SK-MEL-5 (cell line): ENCODE results near the gene PPIL4. TPM values are rescaled to one million over a fixed set of nuclear protein-coding genes. Genes with fewer than 3 reads are reported as not detected.

Source experiments
- DNase-seq: peaks from one replicate; pipeline ENCODE4 v3.0.0-alpha.2; 2016; ENCODE audit warnings: low read depth, low spot score
- in situ Hi-C: cut with HindIII; loops from 2 replicates; pipeline ENCODE4 v1.10.0; 2016; ENCODE audit warnings: low sequenced_read_pairs, high pct_unique_total_duplicates, low pct_unique_long_range_greater_than_20kb
- total RNA-seq: library from RNA; depleted of rRNA; stranded (reverse); fragments of >200 nt; shearing (Covaris generic); gene quantifications from 2 replicates; pipeline ENCODE4 v1.2.3, GENCODE V29; 2014

PPIL4 gene
- total RNA-seq, 1 experiment from 2014 or later, result 21.3 TPM

DNA sequence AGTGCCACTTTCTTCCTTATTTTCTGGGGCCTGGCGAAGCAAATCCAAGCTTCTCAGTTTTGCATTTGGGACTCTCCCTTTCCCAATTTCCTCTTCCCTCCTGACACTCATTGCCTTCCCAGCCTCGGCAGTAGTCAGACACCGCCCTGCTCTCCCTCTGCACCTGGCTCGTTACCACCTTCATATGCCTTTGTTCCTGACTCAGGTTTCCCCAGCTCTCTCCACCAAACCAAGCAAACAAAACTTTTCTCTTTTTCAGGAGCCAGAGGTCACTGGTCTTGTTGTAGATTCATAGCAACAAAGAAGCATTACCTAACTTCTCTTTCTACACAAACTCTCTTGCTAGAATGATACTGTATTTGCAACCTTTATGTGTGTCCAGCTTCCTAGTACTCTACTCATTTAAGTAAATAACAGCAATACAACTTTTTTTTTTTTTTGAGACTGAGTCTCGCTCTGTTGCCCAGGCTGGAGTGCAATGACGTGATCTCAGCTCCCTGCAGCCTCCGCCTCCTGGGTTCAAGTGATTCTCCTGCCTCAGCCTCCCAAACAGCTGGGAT is 52.0 kb downstream of the PPIL4 start:
- in situ Hi-C loops, result no loop called here
- DNase-seq, result no peak

DNA sequence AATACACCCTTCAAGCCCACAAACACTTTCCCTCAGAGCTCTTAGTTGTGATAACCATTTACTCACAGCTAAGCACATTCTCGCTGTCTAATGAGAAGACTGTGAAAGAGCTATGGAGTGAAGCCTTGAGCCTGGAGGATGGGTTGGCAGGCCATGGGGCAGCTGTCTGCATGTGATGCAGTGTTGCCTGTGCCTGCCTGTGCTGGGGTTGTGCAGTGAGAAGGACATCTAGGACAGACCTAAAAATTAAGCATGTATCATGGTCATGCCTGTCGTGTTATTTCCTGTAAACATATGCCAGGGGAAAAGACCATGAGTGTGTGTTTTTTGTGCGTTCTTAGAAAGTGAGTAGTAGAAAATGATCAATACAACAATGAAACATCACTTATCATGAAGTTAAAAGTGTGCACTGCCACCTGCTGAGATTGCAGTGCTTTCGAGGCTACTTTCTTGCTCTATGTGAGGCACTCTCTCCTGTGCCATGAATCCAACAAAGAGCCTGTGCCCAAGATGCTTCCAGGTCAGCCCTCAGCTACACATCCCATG is 53.0 kb downstream of the PPIL4 start:
- DNase-seq, result no peak
- in situ Hi-C loops, result no loop called here

DNA sequence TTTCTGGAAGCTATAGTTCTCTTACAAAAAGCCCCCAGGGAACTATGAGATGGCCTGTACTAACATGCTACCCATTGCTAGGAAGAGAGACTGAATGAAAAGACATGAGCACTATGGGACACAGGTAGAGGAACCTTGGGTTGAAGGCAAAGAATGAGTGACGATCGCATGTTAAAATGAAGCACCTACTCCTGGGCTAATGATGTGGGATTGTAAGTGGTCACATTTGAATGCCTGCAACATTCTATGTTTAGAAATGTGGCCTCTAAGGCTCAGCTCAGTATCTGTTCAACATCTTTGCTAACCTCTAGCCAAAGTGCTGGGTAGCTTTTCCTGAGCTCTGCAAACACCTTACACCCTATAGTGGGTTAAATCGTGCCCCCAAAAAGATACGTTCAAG is 55.9 kb downstream of the PPIL4 start:
- in situ Hi-C loops, result no loop called here
- no peak for DNase-seq

DNA sequence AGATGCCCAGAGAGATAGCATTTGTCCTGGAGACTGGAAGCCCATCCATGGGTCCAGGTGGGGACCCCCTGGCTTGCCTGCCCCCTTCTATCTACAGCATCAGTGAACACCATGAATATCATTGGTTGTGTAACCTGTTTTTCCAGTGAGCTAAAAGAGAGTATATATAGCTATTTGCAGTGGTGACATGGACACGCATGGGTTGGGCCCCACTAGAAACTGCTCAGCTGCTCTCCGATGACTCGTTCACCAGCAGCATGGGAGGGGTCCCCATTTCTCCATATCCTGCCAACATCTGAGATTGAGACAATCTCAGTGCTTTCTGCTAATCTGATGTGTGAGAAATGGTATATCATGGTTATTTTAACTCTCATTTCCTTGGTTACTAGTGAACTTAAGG is 57.0 kb downstream of the PPIL4 start:
- DNase-seq, result no peak
- in situ Hi-C loops, result no loop called here

DNA sequence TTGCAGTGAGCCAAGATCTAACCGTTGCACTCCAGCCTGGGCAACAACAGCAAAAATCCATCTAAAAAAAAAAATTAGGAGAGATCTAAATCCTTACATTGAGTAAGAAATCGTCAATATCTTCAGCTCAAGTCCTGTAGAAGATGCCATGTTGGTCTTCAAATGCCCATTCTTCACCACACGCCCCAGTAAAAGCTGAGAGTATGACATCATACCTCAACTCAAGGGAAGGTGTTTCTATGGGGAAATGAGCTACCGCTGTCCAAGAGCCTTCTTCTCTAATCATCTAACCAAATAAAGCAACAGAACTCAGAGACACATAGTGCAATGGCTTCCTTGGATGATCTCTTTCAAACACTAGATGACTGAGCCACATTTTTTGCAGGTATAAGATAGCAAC is 58.5 kb downstream of the PPIL4 start:
- in situ Hi-C loops, result no loop called here
- DNase-seq, result no peak

DNA sequence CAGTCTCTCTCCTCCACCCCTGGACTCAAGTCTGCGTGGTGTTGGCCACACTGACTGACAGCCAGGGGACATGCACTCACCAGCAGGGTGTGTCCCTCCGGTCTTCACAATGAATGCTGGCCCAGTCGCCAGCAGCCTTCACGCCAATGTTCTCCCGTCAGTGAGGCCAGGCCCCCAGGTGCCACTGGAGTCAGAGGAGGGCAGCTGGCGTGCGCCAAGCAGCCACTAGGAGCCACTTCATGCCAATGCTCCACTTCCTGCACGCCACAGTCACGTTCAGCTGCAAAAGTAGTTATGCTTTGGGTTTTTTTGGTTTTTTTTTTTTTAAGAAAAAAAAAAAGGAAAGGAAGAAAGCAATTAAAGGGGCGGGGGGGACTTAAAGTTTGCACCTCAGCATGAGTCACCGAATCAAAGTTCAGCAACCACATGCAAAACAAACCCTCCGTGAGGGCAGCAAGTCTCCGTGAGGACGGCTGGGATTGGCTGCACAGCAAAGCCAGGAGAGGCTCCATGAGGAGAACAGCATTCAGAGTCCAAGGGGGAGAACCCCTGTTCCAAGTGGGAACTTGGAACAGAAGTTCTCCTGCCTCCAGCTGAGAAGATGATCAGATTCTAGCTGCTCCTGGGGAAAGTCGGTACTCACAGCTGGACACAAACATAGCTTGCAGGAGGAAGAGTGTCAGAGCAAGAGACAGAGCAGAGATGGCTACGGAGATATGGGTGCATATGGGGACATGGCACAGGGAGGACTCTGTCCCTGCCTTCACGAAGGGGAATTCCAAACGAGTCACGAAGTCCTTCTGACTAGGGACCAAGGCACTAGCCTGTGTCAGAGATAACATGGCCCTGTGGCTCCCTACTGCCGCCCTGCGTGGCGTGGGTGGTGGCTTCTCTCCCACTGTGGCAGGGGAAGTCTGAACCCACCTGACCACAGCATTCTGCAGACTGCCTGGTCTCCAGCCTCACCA is 60.8 kb downstream of the PPIL4 start, which contains the start of gene ZC3H12D:
Gene ZC3H12D (minus strand): TSS at position 282 of the 968 bp plus-strand sequence. CDS start 10,471 bp downstream, outside the sequence.
- DNase-seq, result no peak
- in situ Hi-C loops, result no loop called here

DNA sequence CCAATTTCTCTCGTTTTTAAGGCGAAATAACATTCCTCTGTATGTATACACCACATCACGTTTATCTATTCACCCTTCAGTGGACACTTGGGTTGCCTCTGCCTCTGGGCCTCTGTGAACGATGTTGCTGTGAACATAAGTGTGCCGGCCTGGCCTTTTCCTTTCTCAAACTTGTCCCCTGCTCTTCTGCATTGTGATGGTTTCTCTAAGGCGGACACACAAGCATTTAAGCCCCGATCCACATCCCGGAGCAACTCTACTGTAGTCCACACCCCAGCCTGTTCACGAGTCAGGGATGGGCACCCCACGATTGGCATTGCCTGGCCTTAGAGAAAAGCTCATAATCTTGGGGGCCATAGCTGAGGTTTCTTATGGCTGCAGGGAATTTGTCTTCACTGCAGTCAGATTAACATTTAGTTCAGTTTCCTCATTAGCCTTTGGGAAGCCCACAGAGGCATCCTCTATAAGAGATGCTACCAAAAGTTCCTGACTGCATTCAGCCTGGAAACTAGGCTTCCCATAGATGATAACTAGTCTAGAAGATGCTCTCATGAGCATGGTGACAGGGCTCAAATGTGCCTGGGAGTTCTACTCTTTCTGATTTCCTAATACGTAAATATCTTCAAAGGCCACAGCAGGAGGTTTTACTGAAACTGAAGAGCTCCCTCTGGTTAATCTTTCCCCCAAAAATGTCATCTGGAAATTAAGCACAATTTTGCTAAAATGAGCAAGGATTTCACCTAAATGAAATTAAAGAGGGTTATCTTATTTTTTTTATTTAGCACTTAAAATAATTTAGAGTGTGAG is 61.8 kb downstream of the PPIL4 start:
- in situ Hi-C loops, result no loop called here
- DNase-seq, result no peak

DNA sequence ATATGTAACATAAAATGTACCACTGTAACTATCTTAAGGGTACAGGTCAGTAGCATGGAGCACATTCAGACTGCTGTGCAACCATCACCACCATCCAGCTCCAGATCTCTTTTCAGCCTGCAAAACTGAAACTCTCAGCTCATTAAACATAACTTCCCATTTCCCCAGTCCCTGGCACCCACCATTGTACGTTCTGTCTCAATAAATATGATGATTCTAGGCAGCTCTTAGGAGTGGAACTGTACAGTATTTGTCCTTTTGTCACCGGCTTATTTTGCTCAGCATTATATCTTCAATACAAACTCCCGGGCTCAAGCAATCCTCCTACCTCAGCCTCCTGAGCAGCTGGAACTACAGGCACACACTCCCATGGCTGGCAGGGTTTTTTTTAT is 62.5 kb downstream of the PPIL4 start:
- in situ Hi-C loops, result no loop called here
- DNase-seq, result no peak

DNA sequence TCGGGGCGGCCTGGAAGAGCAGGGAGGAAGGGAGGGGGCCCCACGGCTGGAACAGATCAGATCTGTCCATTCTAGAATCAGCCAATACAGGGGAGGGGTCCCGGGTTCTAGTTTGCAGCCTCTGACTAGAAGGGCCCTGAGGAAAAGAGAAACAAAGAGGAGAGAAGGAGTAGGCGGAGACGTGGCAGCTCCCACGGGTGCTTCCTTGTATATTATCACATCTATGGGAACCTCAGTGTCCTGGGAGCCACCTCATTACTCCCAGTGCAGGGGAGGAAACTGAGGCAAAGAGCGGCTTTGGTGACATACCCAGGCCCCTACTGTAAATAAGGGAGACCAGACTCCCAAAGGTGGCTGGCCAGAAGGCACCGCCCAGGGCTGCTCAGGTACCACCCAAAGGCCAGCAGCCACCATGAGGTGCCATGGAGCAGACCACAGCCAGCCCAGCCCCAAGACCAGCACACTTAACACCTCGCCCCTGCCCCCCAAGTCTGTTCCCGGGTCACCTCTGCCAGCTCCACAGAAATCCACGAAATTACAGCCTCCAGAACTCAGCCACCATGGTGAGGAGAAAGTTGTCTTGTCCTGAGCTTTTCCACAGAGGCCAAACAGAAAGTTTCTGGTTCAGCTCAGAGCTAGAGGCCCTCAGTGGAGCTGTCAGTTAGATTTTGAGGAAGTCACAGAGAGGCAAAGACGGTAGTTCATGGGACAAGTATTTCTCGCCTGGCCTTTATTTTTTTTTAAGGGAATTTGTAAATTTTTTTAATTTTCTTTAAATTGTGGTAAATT is 63.1 kb downstream of the PPIL4 start:
- in situ Hi-C loops, result no loop called here
- no peak for DNase-seq

DNA sequence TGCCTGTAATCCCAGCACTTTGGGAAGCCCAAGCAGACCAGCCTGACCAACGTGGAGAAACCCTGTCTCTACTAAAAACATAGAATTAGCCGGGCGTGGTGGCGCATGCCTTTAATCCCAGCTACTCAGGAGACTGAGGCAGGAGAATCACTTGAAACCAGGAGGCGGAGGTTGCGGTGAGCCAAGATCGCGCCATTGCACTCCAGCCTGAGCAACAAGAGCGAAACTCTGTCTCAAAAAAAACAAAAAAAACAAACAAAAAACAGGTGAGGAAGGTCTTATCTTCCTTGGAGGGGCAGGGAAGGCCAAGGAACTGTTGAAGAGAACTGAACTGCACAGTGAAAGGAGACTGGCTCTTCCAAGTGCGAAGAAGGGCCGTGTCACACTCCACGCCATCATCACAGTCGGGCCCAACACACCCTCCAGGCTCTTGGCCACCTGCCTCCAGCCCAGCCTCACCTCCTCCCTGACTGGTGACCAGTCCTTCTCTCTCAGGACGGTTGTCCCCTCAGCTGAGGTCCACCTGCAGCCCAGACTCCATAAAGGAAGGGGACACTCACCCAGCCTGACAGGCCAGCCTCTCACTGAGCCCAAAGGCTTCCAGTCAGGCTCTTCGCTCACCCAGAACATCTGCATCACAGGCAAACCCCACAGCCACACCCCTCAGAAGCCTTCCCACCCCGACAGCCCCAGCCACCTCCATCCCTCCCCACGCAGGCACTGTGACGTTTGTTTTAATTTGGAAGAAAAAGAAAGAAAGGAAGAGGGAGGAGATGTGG is 65.2 kb downstream of the PPIL4 start:
- DNase-seq, result no peak
- in situ Hi-C loops, result no loop called here

DNA sequence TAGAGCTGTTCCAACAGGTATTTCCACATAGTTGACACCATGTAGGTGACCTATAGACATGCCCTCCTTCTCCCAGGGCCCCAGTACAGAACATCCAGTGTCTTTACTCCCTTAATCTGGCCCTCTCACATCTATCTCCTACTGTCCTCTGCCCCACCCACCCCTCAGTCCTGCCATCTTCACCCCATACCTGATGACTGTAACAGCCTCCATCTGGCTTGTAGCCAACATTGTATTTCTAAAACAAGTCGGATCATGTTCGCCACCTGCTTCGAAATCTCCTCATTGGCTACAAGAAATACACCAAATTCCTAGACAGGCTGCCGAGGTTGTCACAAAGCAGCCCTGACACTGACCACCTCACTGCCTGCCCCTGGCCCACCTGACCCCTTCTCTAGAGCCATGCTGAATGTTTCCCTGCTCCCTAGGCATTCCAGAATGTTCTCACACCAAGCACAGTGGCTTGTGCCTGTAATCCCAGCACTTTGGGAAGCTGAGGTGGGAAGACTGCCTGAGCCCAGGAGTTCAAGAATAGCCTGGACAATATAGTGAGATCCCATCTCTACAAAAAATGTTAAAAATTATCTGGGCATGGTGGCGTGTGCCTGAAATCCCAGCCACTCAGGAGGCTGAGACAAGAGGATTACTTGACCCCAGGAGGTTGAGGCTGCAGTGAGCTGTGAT is 67.1 kb downstream of the PPIL4 start:
- no peak for DNase-seq
- in situ Hi-C loops, result no loop called here

DNA sequence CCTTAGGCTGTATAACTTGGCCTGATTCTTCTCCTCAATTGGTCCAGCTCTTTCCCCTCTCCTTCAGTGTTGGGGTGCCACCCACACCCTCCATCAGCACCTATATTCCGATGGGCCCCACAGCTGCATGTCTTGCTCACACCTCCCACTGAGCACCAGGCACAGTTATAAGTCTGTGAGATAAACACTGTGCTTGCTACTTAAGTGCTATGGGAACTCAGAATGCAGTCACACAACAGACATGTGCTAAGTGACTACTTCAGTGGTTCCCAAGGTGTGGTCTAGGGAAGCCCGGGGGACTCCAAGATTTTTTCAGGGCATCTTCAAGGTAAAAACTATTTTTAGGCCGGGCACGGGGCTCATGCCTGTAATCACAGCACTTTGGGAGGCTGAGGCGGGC is 68.3 kb downstream of the PPIL4 start:
- in situ Hi-C loops, result no loop called here
- no peak for DNase-seq

DNA sequence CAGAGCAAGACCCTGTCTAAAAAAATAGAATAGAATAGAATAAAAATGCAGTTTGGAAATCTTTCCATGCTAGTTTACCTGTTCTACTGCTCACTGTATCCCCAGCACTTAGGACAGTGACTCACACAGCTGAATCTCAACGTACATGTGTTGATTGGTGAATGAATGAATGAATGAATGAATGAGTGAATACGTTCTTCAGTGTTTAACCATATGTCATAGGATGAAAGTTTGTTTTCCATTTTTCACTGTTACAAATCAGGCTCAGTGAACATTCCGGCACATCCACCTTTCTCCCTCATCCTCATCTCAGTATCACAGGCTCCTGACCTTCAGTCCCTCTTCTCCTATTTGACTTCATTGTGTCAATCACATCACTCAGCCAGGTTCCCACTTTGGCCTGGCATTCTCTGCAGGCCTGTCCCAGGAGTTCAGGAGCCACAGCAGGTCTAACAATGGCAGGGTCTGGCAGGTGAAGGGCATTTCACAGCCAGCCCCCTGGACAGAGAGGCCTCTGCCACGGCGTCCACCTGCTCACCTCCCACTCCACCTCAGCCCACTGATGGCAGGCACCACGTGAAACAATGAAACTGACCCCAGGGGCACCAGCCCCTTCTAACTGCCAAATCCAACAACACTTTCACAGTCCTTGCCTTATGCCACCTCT is 68.9 kb downstream of the PPIL4 start:
- in situ Hi-C loops, result no loop called here
- no peak for DNase-seq

DNA sequence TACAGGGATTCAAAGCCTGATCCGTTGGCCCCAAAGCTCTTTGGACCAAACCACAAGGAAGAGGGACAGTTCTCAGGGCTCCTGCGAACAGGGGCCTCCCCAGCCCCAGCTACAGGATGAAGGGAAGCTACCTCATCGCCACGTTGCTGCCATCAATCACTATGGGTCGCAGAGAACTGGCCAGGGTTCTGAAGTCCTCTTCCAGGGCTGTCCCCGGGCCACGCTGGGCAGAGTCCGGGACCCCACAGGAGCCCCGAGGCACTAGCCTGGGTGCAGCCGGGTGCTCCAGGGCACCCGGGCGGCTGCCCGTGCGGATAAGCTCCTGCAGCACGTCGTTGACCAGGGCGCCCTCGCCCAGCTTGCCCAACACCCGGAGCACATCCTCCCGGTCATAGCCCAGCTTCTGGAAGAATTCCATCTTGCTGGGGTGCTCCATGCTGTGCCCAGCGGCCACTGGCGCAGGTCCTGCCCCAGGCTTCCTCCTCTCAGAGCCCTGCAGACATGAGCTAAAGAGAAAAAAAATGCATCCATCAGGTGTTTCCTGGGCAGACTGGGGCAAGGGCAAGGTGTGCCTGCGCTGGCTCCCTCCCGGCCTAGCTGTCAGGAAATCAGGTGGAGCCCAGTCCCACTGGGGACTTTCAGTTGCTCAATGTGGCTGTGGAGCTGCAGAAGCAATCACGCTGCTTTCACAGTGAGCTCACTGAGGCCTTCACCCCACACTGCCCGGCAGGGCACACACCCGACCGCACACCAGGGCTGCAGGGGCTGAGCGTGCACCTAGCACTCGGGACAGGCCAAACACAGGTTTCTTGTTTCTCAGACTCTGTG is 71.5 kb downstream of the PPIL4 start:
- in situ Hi-C loops, result no loop called here
- no peak for DNase-seq
